GM23248 (cell line): ENCODE measurements around the gene NCOA5. TPM values are rescaled to one million over a fixed set of nuclear protein-coding genes. Genes with fewer than 3 reads are reported as not detected.

ENCODE experiments used
- DNase-seq: peaks from one replicate; pipeline ENCODE4 v3.0.0-alpha.2; 2015
- H2AFZ ChIP-seq: fragments of 200-600 bp; sonication (generic); 2 replicates; pipeline ENCODE4 v1.6.1; 2016; ENCODE audit warnings: antibody characterized with exemption
- H3F3A ChIP-seq: fragments of 200-600 bp; sonication (generic); 2 replicates; pipeline ENCODE4 v1.6.1; 2016; ENCODE audit warnings: mild to moderate bottlenecking, antibody characterized with exemption, mixed run types; ENCODE audit not compliant: insufficient read depth
- H3K27ac ChIP-seq: fragments of 200-600 bp; sonication (generic); 2 replicates; pipeline ENCODE4 v1.5.1; 2016; ENCODE audit warnings: mild to moderate bottlenecking
- H3K27me3 ChIP-seq: fragments of 200-600 bp; sonication (generic); replicated peaks from 2 replicates; pipeline ENCODE4 v1.6.1; 2016; ENCODE audit warnings: mild to moderate bottlenecking; ENCODE audit not compliant: insufficient read depth
- H3K36me3 ChIP-seq: fragments of 200-600 bp; sonication (generic); 2 replicates; pipeline ENCODE4 v1.6.1; 2016; ENCODE audit warnings: low read depth, mild to moderate bottlenecking
- H3K4me1 ChIP-seq: fragments of 200-600 bp; sonication (generic); 2 replicates; pipeline ENCODE4 v1.6.1; 2016; ENCODE audit warnings: mild to moderate bottlenecking; ENCODE audit not compliant: insufficient read depth
- H3K4me2 ChIP-seq: fragments of 200-600 bp; sonication (generic); one replicate; pipeline ENCODE4 v1.6.1; 2016; ENCODE audit warnings: mild to moderate bottlenecking; ENCODE audit not compliant: unreplicated experiment
- H3K4me3 ChIP-seq: fragments of 200-600 bp; sonication (generic); 2 replicates; pipeline ENCODE4 v1.5.1; 2016; ENCODE audit warnings: mild to moderate bottlenecking
- H3K79me2 ChIP-seq: fragments of 200-600 bp; sonication (generic); 2 replicates; pipeline ENCODE4 v1.6.1; 2016; ENCODE audit warnings: mild to moderate bottlenecking; ENCODE audit not compliant: insufficient read depth
- H3K9ac ChIP-seq: fragments of 200-600 bp; sonication (generic); 2 replicates; pipeline ENCODE4 v1.6.1; 2016; ENCODE audit warnings: mild to moderate bottlenecking
- H3K9me2 ChIP-seq: fragments of 200-600 bp; sonication (generic); 2 replicates; pipeline ENCODE4 v1.6.1; 2016; ENCODE audit warnings: mixed run types, mild to moderate bottlenecking, moderate library complexity; ENCODE audit not compliant: insufficient read depth
- H3K9me3 ChIP-seq: fragments of 200-600 bp; sonication (generic); one replicate; pipeline ENCODE4 v1.6.1; 2017; ENCODE audit warnings: low read depth
- H4K20me1 ChIP-seq: fragments of 200-600 bp; sonication (generic); 2 replicates; pipeline ENCODE4 v1.6.0; 2016; ENCODE audit not compliant: insufficient read depth
- EZH2 ChIP-seq: fragments of 200-600 bp; sonication (generic); IDR thresholded peaks from 2 replicates; pipeline ENCODE4 v1.6.1; 2018; ENCODE audit warnings: antibody characterized with exemption, mild to moderate bottlenecking; ENCODE audit not compliant: insufficient read depth, poor library complexity, severe bottlenecking
- EZH2phosphoT487 ChIP-seq: fragments of 200-600 bp; sonication (generic); IDR thresholded peaks from 2 replicates; pipeline ENCODE4 v1.6.1; 2018; ENCODE audit warnings: antibody characterized with exemption, moderate library complexity, mild to moderate bottlenecking, low read depth; ENCODE audit not compliant: insufficient read depth
- WGBS, 2 experiments: methylation state at CpG; one replicate each; pipeline ENCODE4 v1.1.6; 2015 to 2017; ENCODE audit warnings: low lambda C conversion rate in 2 of 2, low coverage in 1 of 2; ENCODE audit errors: missing lambda C conversion rate in 2 of 2; 5-methylcytosine and 5-hydroxymethylcytosine counted together
- in situ Hi-C: fragments of 300-500 bp; cut with MboI; formaldehyde crosslinking; loops from 2 replicates; pipeline ENCODE4 v1.15.0; 2020
- polyA plus RNA-seq: library from polyadenylated mRNA; unstranded; fragments of >200 nt; fragmentation: Nextera tagmentation; extraction: Ambion mirVana; gene quantifications from 2 replicates; pipeline ENCODE4 v1.2.1, GENCODE V29; 2016
- total RNA-seq: library from RNA; depleted of rRNA; stranded (reverse); fragments of >200 nt; shearing (Covaris generic); gene quantifications from 2 replicates; pipeline ENCODE4 v1.2.3, GENCODE V29; 2014

The NCOA5 gene
- total and polyA plus RNA-seq, 2 experiments from 2014 or later: 15.3 to 20.4 TPM

DNA sequence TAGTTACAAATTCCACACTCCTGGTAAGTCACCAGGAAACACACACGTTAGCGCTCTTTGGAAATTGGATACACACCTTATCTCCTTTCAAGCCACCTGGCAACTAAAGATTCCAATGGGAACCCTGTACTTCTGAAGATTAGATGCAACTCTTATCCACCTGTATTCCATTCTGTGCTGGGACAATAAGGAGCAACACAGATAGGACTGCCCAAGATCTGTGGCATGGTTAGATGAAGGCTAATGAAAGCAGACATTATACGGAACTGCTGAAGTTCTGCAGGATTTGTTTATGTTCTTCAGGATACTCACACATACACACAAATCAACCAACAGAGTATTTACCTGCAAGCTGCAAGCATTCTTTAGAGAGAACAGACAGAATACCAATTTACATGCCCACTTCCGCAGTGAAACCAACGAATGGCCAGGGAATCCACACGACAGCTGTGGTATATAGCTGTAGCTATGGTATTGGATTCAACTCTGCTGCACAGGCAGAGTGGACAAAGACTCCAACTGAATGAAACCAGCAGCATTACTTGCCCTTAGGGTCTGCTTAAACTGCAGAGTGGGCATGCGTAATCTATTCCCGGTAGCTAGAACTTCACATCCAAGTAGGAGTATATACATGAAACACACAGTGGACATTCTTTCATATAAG lies 12.0 kb downstream of the NCOA5 start:
- no peak overlapping the region for H3K9ac ChIP-seq
- whole genome bisulfite sequencing, 2 experiments: 95 to 99% methylated on average over 8 of the region's 8 CpGs
- H3K4me3 ChIP-seq: no peak overlapping the region
- H3K27me3 ChIP-seq: no peaks in the 10 kb centered on the region
- in situ Hi-C loops: no loop called here
- H3K36me3 ChIP-seq: peaks cover 13% of the 10 kb centered on the region; the same call in 1 of the 2 replicates
- no peak for DNase-seq
- no peak overlapping the region for H2AFZ ChIP-seq
- H3K4me2 ChIP-seq: no peak overlapping the region
- peaks cover 97% of the 10 kb centered on the region for H3K79me2 ChIP-seq
- H3K9me3 ChIP-seq: no peaks in the 10 kb centered on the region
- TF ChIP-seq EZH2phosphoT487: no peak
- no peak overlapping the region for H3K27ac ChIP-seq
- no peaks in the 10 kb centered on the region for H3K4me1 ChIP-seq
- H3K9me2 ChIP-seq: no peaks in the 10 kb centered on the region
- H4K20me1 ChIP-seq: peaks cover 21% of the 10 kb centered on the region
- H3F3A ChIP-seq: no peaks in the 10 kb centered on the region; the same call in 1 of the 2 replicates

DNA sequence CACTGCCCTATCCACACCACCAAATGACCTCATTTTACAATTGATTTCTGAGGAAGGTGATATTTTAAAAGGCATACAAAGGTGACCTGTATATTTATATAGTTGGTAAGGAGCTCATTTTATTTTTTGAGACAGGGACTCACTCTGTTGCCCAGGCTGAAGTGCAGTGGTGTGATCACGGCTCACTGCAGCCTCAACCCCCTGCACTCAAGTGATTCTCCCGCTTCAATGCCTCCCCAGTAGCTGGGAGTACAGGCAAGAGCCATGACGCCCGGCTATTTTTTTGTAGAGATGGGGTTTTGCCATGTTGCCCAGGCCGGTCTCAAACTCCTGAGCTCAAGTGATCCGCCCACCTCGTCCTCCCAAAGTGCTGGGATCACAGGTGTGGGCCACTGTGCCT lies 13.0 kb downstream of the NCOA5 start:
- Histone ChIP-seq H2AFZ (no peak overlapping the region), H3K9ac (no peak overlapping the region), H3K36me3 (peaks cover 13% of the 10 kb centered on the region; the same call in 1 of the 2 replicates), H3K9me2 (no peaks in the 10 kb centered on the region), H3K9me3 (no peaks in the 10 kb centered on the region), H3K4me1 (no peaks in the 10 kb centered on the region), H4K20me1 (peaks cover 22% of the 10 kb centered on the region; the same call in 1 of the 2 replicates), H3K4me3 (no peak overlapping the region), H3K27ac (no peak overlapping the region), H3K79me2 (peaks cover 97% of the 10 kb centered on the region), H3K4me2 (no peak overlapping the region), H3K27me3 (no peaks in the 10 kb centered on the region), H3F3A (peaks cover under 1% of the 10 kb centered on the region; the same call in 1 of the 2 replicates)
- 79 to 84% methylated on average over 7 of the region's 7 CpGs for WGBS, 2 experiments
- no peak for TF ChIP-seq EZH2
- no peak for TF ChIP-seq EZH2phosphoT487
- in situ Hi-C loops: no loop called here
- DNase-seq: no peak

DNA sequence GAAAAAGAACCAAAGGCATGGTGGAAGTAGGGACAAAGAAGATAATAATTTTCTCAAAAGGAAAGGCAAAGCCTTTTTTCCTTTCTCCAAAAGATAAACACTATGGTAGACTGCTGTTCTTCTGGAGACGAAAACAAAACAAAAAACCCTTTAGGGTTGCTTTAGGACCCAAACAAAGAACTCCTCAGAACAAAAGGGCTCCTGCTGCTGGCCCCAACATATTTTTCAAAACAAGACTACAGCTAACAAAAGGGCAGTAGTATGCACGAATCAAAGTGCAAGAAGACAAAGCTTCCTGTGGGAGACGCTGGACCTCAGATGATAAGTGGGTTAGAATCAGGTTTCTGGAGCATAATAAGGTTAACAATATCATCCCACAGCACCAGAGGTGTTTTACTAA lies 15.8 kb downstream of the NCOA5 start:
- H3K9me2 ChIP-seq: no peaks in the 10 kb centered on the region
- in situ Hi-C loops: no loop called here
- H3K4me2 ChIP-seq: no peak overlapping the region
- peaks cover 97% of the 10 kb centered on the region for H3K79me2 ChIP-seq
- no peak overlapping the region for H3K9ac ChIP-seq
- H2AFZ ChIP-seq: no peak overlapping the region
- H3K4me1 ChIP-seq: peaks cover 11% of the 10 kb centered on the region
- H3K27me3 ChIP-seq: no peaks in the 10 kb centered on the region
- peaks cover 13% of the 10 kb centered on the region for H3F3A ChIP-seq
- H3K36me3 ChIP-seq: peaks cover 16% of the 10 kb centered on the region; the same call in 1 of the 2 replicates
- H3K27ac ChIP-seq: no peak overlapping the region
- WGBS, 2 experiments: 66 to 68% methylated on average over 3 of the region's 3 CpGs
- no peak overlapping the region for H3K4me3 ChIP-seq
- peaks cover 25% of the 10 kb centered on the region; the same call in 1 of the 2 replicates for H4K20me1 ChIP-seq
- no peak for DNase-seq
- H3K9me3 ChIP-seq: no peaks in the 10 kb centered on the region
- TF ChIP-seq EZH2: no peak
- no peak for TF ChIP-seq EZH2phosphoT487

DNA sequence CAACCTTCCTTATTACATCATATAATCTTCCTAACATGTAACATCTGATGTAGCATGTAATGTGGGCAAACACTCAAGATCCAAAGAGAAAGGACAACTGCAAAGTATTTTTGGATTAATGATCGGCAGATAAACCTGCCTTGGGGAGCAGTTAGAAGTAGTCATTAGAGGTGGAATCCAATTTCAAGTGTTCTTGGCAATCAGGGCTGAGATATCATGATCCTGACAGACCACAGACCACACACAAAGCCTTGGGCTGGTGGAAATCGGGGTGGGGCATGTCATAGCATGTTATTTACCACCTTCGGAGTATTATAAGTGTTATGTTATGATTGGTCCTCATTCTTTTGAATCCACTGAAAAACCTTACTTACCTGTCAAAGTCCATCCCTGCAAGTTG lies 16.3 kb downstream of the NCOA5 start:
- Histone ChIP-seq H3K9me3 (no peaks in the 10 kb centered on the region), H3K9me2 (no peaks in the 10 kb centered on the region), H3K79me2 (peaks cover 92% of the 10 kb centered on the region), H3K27ac (no peak overlapping the region), H3K9ac (no peak overlapping the region), H3F3A (peaks cover 13% of the 10 kb centered on the region), H3K4me2 (no peak overlapping the region), H2AFZ (no peak overlapping the region), H3K36me3 (peaks cover 20% of the 10 kb centered on the region; the same call in 1 of the 2 replicates), H3K4me3 (no peak overlapping the region), H3K27me3 (no peaks in the 10 kb centered on the region), H3K4me1 (peaks cover 11% of the 10 kb centered on the region), H4K20me1 (peaks cover 25% of the 10 kb centered on the region; the same call in 1 of the 2 replicates)
- TF ChIP-seq EZH2 (no peak), EZH2phosphoT487 (no peak)
- WGBS, 2 experiments: 96 to 99% methylated on average over 3 of the region's 3 CpGs
- DNase-seq: no peak
- in situ Hi-C loops: no loop called here
